Adrenal gland (tissue), 12 donors: Measurements from ENCODE around the gene CCDC30. TPM values are rescaled to one million over a fixed set of nuclear protein-coding genes. Genes with fewer than 3 reads are reported as not detected.
"Not testable (repeated sequence)": the region's sequence is repeated elsewhere in the genome, so short reads cannot be mapped to it uniquely, and the experiment has no call there.

Experiments
- DNase-seq, 7 donors: peaks; one replicate each; pipeline ENCODE4 v3.0.0-alpha.2; 2019 to 2020
- H3K27ac ChIP-seq, 5 donors: fragments of 200-600 bp; sonication (generic) in 4 of 5; 1 replicate in 3 of 5; 2 replicates in 2 of 5; pipeline versions ENCODE4 v1.5.1 to v1.8.0; 2016 to 2020; ENCODE audit warnings: mild to moderate bottlenecking in 1 of 5
- H3K27me3 ChIP-seq: fragments of 200-600 bp; 2 replicates; pipeline ENCODE4 v1.8.0; 2021
- H3K36me3 ChIP-seq, 2 donors: fragments of 200-600 bp; replicated peaks in 1 of 2; 1 replicate in 1 of 2; 2 replicates in 1 of 2; pipeline versions ENCODE4 v1.5.1 to v1.8.0; 2018 to 2022
- H3K4me1 ChIP-seq, 2 donors: fragments of 200-600 bp; replicated peaks in 1 of 2; 1 replicate in 1 of 2; 2 replicates in 1 of 2; pipeline versions ENCODE4 v1.5.1 to v1.8.0; 2018 to 2021
- H3K4me3 ChIP-seq, 4 donors: fragments of 200-600 bp; sonication (generic) in 3 of 4; one replicate each; pipeline ENCODE4 v1.5.1; 2016 to 2018
- H3K9me3 ChIP-seq, 3 donors: fragments of 200-600 bp; sonication (generic) in 1 of 3; replicated peaks in 1 of 3; 1 replicate in 2 of 3; 2 replicates in 1 of 3; pipeline versions ENCODE4 v1.5.1 to v1.8.0; 2016 to 2021
- POLR2A ChIP-seq, 2 donors: fragments of 450-650 bp; IDR thresholded peaks; one replicate each; pipeline ENCODE4 v1.6.1; 2017; ENCODE audit warnings: antibody characterized with exemption in 2 of 2, mild to moderate bottlenecking in 2 of 2, moderate library complexity in 1 of 2
- WGBS, 4 donors: extraction: QIAGEN DNeasy Blood & Tissue Kit in 2 of 4; methylation state at CpG; one replicate each; pipeline versions ENCODE4 v1.1.5 to v1.1.7; 2013 to 2017; 5-methylcytosine and 5-hydroxymethylcytosine counted together
- intact Hi-C, 2 donors: fragments of 100-400 bp; cut with DNase I; formaldehyde crosslinking; loops; one replicate each; pipeline versions ENCODE4 v1.14.1 to v1.15.0; 2022 to 2023
- polyA plus RNA-seq, 3 donors: library from polyadenylated mRNA; stranded (reverse); fragments of 200-250 nt in 2 of 3; fragments of 350-450 nt in 1 of 3; fragmentation: Illumina TruSeq in 1 of 3; extraction: RNeasy Lipid Tissue Mini Kit (QIAGEN cat#74804) in 1 of 3; gene quantifications; one replicate each; pipeline ENCODE4 v1.2.3, GENCODE V29; 2013 to 2014
- total RNA-seq, 9 donors: library from RNA; depleted of rRNA in 4 of 9; stranded (reverse); fragments of >200 nt in 4 of 9; fragments of 120-200 nt in 1 of 9; fragmentation: NEBNext Ultra II Directional in 1 of 9; extraction: Animal tissue kit (Norgen Biotek cat#: 25700) in 1 of 9; gene quantifications; one replicate each; pipeline versions ENCODE4 v1.1.0 to v1.2.4, GENCODE V29; 2013 to 2023
- TF ChIP-seq, protein P1 (sequence below), 6 experiments: fragments of 450-650 bp in 4 of 6; fragments of 200-600 bp in 2 of 6; sonication (generic) in 1 of 6; IDR thresholded peaks; 1 replicate in 5 of 6; 2 replicates in 1 of 6; pipeline versions ENCODE4 v1.5.1 to v1.8.0; 2016 to 2021; ENCODE audit warnings: antibody characterized with exemption in 6 of 6, mild to moderate bottlenecking in 2 of 6, moderate library complexity in 1 of 6
- donor health status: healthy with polysubstance abuse.
- donor health status: Bipolar disorder and iron deficiency.
- donor health status: DM: yes; HTN: yes; CAD: no.
- donor health status: DM: no; HTN: no; CAD: no.
- donor health status: DM: no; HTN: no; CAD: no.
- donor health status: DM: yes; HTN: yes; CAD: no.

CCDC30 gene
- total and polyA plus RNA-seq, 12 donors: 1.8 to 8.3 (median 4.0) TPM

DNA sequence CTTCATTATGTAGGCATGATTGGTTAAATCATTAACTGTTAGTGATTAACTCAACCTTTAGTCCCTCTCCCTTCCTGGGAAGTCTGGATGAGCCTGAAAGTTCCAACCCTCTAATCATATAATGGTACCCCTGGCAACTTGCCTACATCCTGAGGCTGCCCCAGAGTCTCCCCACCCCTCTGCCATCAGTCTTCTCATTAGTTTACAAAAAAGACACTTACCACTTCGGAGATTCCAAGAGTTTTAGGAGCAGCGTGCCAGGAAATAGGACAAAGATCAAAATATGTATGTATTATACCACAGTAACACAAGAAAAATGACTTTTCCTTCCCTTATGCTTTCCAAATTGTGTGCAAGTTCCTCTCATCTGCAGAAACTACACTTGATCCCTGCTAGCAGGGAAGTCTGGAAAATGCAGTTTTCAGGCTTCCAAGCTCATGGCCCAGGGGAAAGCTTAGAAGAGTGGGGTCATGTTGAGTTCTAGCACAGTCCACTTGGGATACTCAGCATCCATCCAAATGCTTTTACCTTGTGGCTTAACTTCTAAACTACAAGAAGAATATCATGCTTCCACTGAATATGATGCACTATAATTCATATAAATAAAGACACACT lies 130.5 kb downstream of the CCDC30 start:
- H3K4me1 ChIP-seq: no peaks in the 10 kb centered on the region
- WGBS, 4 donors: 77 to 91% (median 81%) methylated on average over 2 of the region's 2 CpGs
- H3K36me3 ChIP-seq: no peaks in the 10 kb centered on the region
- intact Hi-C loops: no loop called here
- no peaks in the 10 kb centered on the region for H3K27me3 ChIP-seq
- no peak overlapping the region for H3K4me3 ChIP-seq
- H3K27ac ChIP-seq: no peak overlapping the region
- DNase-seq: no peak
- no peak for TF ChIP-seq POLR2A (IDR thresholded peaks at IDR 0.05)
- TF ChIP-seq, protein P1, sequence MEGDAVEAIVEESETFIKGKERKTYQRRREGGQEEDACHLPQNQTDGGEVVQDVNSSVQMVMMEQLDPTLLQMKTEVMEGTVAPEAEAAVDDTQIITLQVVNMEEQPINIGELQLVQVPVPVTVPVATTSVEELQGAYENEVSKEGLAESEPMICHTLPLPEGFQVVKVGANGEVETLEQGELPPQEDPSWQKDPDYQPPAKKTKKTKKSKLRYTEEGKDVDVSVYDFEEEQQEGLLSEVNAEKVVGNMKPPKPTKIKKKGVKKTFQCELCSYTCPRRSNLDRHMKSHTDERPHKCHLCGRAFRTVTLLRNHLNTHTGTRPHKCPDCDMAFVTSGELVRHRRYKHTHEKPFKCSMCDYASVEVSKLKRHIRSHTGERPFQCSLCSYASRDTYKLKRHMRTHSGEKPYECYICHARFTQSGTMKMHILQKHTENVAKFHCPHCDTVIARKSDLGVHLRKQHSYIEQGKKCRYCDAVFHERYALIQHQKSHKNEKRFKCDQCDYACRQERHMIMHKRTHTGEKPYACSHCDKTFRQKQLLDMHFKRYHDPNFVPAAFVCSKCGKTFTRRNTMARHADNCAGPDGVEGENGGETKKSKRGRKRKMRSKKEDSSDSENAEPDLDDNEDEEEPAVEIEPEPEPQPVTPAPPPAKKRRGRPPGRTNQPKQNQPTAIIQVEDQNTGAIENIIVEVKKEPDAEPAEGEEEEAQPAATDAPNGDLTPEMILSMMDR (IDR thresholded peaks at IDR 0.05): no peak
- no peaks in the 10 kb centered on the region for H3K9me3 ChIP-seq

GRCh38 chr1:42601472-42601871 lies 138.4 kb downstream of the CCDC30 start:
- TF ChIP-seq POLR2A (IDR thresholded peaks at IDR 0.05): no peak
- TF ChIP-seq, protein P1 (IDR thresholded peaks at IDR 0.05): no peak
- no peak for DNase-seq
- intact Hi-C loops: no loop called here
- Histone ChIP-seq H3K27me3 (no peaks in the 10 kb centered on the region), H3K27ac (no peak overlapping the region), H3K36me3 (no peaks in the 10 kb centered on the region), H3K4me1 (no peaks in the 10 kb centered on the region), H3K4me3 (no peak overlapping the region), H3K9me3 (no peaks in the 10 kb centered on the region)
- 91 to 100% (median 95%) methylated on average over 2 of the region's 2 CpGs for WGBS, 4 donors

- WGBS, 4 donors: 64 to 96% (median 79%) methylated on average over 4 of the region's 4 CpGs
- no peak for TF ChIP-seq POLR2A (IDR thresholded peaks at IDR 0.05)
- no peaks in the 10 kb centered on the region for H3K27me3 ChIP-seq
- H3K4me1 ChIP-seq: peaks cover 4% of the 10 kb centered on the region in 2 donors
- H3K36me3 ChIP-seq: no peaks in the 10 kb centered on the region
- no peak overlapping the region for H3K4me3 ChIP-seq
- intact Hi-C loops: no loop called here
- no peak overlapping the region for H3K27ac ChIP-seq
- no peak for DNase-seq
- no peaks in the 10 kb centered on the region for H3K9me3 ChIP-seq
Measured at GRCh38 chr1:42613803-42614131, 150.7 kb downstream of the CCDC30 start.

DNA sequence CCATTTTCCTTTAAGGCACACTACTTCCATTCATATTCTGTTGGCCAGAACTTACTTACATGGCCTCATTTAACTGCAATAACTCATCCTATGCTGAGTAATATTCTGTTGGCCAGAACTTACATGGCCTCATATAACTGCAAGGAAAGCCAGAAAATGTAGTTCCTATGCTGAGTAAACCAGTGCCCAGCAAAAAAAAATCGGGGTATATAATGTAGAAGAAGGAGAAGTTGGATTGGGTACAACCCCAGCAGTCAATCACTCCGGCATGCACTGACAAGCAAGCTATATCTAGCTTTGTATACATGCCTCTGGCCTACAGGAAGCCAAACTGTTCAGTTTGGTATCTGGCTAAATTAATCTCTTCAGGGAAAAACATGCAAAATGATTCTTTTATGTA lies 155.8 kb downstream of the CCDC30 start:
- Histone ChIP-seq H3K27ac (no peak overlapping the region), H3K27me3 (no peaks in the 10 kb centered on the region), H3K4me3 (no peak overlapping the region), H3K4me1 (peaks cover 5 to 8% of the 10 kb centered on the region in 2 donors), H3K9me3 (no peaks in the 10 kb centered on the region), H3K36me3 (no peaks in the 10 kb centered on the region)
- DNase-seq: no peak
- intact Hi-C loops: no loop called here
- TF ChIP-seq, protein P1 (IDR thresholded peaks at IDR 0.05): no peak
- no peak for TF ChIP-seq POLR2A (IDR thresholded peaks at IDR 0.05)
- 48 to 63% (median 53%) methylated on average over 2 of the region's 2 CpGs for WGBS, 4 donors

DNA sequence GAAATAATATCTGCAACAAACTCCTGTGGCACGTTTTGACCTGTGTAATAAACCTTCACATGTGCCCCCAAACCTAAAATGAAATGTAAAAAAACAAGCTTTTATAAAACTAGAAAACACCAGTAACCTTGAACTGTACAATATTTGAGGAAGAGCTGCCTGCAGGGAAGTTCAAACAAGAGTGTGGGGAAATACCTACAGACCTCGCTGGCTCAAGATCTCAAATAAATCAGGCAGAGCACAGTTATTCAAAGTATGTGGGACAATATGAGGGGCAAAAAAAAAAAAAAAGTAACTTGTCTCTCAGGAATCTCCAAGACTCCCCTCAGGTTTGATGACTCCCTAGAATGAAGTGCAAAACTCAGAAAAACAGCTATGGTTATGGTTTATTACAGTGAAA lies 157.2 kb downstream of the CCDC30 start:
- intact Hi-C loops: no loop called here
- H3K27ac ChIP-seq: no peak overlapping the region
- H3K4me1 ChIP-seq: peaks cover 5 to 8% of the 10 kb centered on the region in 2 donors
- no peaks in the 10 kb centered on the region for H3K27me3 ChIP-seq
- H3K9me3 ChIP-seq: no peaks in the 10 kb centered on the region
- no peak overlapping the region for H3K4me3 ChIP-seq
- no peak for DNase-seq
- 22 to 37% (median 28%) methylated on average over 2 of the region's 2 CpGs for WGBS, 4 donors
- H3K36me3 ChIP-seq: no peaks in the 10 kb centered on the region
- TF ChIP-seq, protein P1 (IDR thresholded peaks at IDR 0.05): no peak
- no peak for TF ChIP-seq POLR2A (IDR thresholded peaks at IDR 0.05)

- H3K27ac ChIP-seq, intact Hi-C loops, DNase-seq, H3K27me3 ChIP-seq, H3K9me3 ChIP-seq, H3K4me1 ChIP-seq, H3K4me3 ChIP-seq, H3K36me3 ChIP-seq: not testable (repeated sequence)
- WGBS, 4 donors: 94 to 100% (median 97%) methylated on average over 4 of the region's 4 CpGs
Measured at GRCh38 chr1:42621180-42621579, 158.1 kb downstream of the CCDC30 start.

DNA sequence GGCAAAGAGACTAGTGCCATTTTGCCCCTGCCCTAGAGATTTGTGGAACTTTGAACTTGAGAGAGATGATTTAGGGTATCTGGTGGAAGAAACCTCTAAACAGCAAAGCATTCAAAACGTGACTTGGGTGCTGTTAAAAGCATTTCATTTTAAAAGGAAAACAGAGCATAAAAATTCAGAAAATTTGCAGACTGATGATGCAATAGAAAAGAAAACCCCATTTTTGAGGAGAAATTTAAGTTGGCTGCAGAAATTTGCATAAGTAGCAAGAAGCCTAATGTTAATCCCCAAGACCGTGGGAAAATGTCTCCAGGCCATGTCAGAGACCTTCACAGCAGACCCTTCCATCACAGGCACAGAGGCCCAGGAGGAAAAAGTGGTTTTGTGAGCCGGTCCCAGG lies 164.1 kb downstream of the CCDC30 start:
- H3K4me3 ChIP-seq, H3K27me3 ChIP-seq, intact Hi-C loops, H3K36me3 ChIP-seq, DNase-seq, H3K4me1 ChIP-seq, H3K9me3 ChIP-seq, H3K27ac ChIP-seq: not testable (repeated sequence)
- WGBS, 4 donors: 78 to 97% (median 90%) methylated on average over 3 of the region's 3 CpGs
